Measurements from ENCODE around the gene PODN.

PODN gene

DNA sequence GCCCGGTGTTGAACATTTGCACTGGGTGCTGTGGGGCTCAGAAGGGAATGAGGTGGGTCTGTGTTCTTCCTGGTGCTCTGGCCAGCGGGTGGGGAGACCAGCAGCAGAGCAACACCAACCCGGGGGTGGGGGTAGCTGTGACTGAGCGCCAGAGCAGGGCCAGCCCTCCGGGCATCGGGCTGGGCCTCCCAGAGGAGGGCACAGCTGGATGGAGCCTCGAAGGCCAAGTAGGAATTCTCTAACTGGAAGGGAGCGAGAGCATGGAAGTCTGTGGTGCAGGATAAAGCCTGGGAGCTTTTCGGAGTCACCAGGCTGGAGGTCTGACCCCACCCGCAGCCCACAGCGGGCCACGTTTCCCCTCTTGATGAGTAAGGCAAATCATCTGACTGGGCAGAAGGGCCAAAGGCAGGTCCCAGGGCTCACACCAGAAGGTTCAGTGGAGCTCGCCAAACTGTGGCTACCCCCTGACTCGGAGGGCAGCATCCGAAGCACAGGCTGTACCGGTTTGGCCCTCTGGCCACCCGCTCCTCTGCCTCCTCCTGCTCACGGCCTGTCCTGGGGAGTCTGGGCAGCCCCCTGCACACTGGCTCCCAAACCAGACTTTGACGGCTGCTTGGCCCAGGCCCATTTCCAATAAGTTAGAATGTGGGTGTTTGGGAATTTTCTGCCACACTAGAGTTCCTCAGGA is 61.6 kb downstream of the PODN start:
- DNase-seq (ENCODE audit: low spot score) = no peak
- TF ChIP-seq, protein P1, sequence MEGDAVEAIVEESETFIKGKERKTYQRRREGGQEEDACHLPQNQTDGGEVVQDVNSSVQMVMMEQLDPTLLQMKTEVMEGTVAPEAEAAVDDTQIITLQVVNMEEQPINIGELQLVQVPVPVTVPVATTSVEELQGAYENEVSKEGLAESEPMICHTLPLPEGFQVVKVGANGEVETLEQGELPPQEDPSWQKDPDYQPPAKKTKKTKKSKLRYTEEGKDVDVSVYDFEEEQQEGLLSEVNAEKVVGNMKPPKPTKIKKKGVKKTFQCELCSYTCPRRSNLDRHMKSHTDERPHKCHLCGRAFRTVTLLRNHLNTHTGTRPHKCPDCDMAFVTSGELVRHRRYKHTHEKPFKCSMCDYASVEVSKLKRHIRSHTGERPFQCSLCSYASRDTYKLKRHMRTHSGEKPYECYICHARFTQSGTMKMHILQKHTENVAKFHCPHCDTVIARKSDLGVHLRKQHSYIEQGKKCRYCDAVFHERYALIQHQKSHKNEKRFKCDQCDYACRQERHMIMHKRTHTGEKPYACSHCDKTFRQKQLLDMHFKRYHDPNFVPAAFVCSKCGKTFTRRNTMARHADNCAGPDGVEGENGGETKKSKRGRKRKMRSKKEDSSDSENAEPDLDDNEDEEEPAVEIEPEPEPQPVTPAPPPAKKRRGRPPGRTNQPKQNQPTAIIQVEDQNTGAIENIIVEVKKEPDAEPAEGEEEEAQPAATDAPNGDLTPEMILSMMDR (IDR thresholded peaks at IDR 0.05; ENCODE audit: extremely low read depth, missing control alignments) = no peak

DNA sequence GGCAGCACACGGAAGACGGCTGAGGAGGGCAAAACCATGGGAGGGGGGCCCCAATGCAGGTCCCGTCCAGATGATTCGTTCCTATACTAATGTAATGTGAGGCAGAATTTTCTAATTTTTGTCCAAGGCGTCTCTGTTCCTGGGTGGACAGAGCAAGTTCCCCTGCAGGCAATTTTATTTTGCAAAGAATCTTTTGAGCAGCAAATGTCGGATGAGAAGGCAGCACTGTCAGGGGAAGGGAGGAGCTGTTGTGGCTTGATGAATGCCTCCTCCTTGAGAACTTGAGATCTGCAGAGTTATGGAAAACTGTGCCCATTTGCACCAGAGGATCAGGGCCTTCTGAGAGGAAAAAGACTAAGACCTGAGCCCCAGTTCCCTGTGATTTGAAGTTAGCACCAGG is 63.1 kb downstream of the PODN start:
- no peak for DNase-seq (ENCODE audit: low spot score)
- TF ChIP-seq, protein P1 (IDR thresholded peaks at IDR 0.05; ENCODE audit: extremely low read depth, missing control alignments) = no peak

DNA sequence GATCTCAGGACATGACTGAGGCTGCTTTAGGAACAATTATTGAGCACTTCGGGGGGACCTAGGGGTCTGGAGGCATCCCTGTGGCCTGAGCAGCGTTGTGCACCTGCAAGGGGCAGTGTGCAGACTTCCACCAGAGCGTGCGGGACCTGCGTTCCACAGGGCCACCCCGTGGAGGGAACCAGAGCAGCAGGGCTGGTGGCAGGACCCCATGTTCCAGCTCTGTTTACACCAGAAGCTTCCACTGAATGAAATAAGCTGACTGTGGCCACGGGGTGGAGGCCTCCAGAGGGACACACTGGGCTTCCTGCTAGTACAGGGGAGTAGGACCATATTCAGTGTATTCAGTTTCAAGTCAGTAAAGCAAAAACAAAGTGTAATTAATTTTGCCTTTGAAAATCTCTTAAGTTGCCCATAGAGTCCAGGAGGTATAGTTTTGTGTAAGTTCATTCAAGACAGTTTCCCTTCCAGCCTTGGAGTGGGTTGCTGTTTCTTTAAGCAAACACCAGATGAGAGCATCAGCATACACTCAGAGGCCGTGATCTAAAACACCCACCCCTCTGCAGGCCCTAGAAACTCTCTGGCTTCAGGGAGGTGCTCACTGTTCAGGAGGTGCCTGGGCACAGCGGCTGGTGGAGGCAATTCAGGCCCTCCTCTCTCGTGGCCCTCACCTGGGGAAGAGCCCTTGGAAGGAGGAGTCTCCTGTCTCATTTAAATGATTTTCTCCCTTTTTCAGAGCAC is 63.8 kb downstream of the PODN start:
- TF ChIP-seq, protein P1 (IDR thresholded peaks at IDR 0.05; ENCODE audit: extremely low read depth, missing control alignments) = no peak

DNA sequence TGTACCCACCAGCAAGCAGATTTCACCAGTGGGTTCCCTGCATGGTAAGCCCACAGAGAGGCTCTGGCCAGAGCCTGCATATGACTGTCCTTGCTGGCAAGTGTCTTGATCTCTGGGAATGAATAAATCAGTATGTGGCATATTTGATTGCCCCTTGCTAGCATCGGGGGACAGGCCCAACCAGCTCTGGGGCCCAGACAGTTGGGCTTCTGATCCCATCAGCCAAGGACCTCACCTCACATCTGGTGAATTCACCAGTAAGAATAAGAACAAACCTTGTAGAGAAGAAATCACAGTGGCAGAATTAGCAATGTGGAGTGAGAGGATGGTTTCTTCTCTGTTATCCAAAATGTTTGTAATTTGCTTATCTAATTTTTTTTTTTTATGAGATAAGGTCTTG is 64.5 kb downstream of the PODN start:
- TF ChIP-seq, protein P1 (IDR thresholded peaks at IDR 0.05; ENCODE audit: extremely low read depth, missing control alignments) = no peak
- no peak for DNase-seq (ENCODE audit: low spot score)

More for the DNA sequence above, 63.8 kb downstream of the PODN start:
- DNase-seq (ENCODE audit: low spot score) = no peak

DNA sequence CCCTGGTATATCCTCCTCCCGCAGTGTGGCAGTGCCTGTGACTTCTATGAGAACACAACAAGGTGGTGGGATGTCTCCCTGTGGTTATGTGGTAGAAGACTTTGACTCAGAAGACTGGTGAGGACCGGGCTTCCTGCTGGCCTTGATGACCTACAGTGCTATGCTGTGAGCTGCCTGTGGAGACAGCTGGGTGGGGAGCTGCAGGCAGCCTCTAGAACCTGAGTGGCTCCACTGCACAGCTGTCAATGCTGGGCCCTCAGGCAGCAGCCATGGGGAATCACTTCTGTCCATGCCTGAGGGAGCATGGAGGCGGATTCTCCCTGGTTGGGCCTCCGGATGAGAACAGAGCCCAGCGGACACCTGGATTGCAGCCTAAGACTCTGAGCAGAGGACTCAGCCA is 65.5 kb downstream of the PODN start:
- TF ChIP-seq, protein P1 (IDR thresholded peaks at IDR 0.05; ENCODE audit: extremely low read depth, missing control alignments) = no peak
- DNase-seq (ENCODE audit: low spot score) = no peak

DNA sequence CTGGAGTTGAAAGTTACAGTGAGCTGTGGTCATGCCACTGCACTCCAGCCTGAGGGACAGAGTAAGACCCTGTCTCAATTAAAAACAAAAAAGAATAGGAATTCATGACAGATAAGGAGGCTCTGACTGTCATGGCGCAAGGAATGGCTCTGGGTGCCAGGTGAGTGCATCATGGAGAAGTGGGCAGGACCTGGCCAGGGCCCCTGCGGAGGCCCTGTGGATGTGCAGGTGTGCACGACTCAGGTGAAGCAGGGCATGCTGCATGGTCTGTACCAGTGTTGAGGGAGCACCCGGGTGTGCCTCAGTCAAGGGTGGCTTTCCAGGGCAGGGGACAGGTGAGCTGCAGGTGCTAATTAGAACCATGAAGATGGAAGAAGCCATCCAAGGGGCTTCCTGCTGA is 66.4 kb downstream of the PODN start:
- TF ChIP-seq, protein P1 (IDR thresholded peaks at IDR 0.05; ENCODE audit: extremely low read depth, missing control alignments) = no peak
- DNase-seq (ENCODE audit: low spot score) = no peak

DNA sequence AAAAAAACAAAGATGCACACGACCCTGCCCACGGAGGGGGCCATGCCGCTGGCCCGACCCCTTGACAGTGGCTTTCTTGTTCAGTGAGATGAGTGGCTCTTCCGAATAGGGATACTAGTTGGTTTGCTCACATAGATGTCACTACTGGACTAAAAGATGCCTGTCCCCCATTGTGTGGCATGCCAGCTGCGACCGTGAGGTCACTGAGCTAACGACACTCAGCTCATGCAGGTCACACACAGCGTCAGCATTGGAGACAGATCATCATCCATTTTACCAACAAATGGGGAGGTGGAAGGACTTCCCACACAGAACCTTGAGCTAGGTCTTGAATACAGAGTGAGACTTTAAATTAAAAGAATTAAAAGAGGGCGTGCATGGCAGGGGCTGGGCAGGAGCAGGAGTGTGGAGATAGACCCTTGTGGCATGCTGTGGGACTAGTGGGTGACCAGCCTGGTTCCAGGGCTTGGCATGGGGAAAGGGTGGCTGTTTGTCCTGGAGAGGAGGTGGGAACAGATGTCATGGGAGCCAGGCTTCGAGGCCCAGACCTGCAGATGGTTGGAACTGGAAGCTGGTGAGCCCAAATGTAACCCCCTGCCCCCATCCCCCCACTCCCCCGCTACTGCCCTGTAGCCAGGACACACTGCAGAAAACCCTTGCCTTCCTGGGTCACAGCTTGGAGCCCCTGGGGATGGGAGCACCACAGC is 68.0 kb downstream of the PODN start:
- no peak for DNase-seq (ENCODE audit: low spot score)
- TF ChIP-seq, protein P1 (IDR thresholded peaks at IDR 0.05; ENCODE audit: extremely low read depth, missing control alignments) = no peak

Data from GM20000 (cell line).